B cell (primary cell): Measurements from ENCODE around the gene STEAP1B. TPM values are rescaled to one million over a fixed set of nuclear protein-coding genes. Genes with fewer than 3 reads are reported as not detected.

Source experiments
- ATAC-seq: fragments of 200-7000 bp; cut with Tn5 transposase; one replicate; pipeline ENCODE4 v1.10.0; 2021; ENCODE audit warnings: low read depth, mild to moderate bottlenecking, moderate number of reproducible peaks, moderate library complexity
- CTCF ChIA-PET: fragments of 350-600 bp; sonication (Branson Sonifier 250); formaldehyde crosslinking; loops from one replicate; lab custom pipeline; 2021; ENCODE audit warnings: antibody characterized with exemption, inconsistent platforms; lab: Charles Lee
- POLR2A ChIA-PET: fragments of 350-600 bp; sonication (Branson Sonifier 250); formaldehyde crosslinking; loops from one replicate; lab custom pipeline; 2021; ENCODE audit warnings: antibody characterized with exemption; lab: Charles Lee
- DNase-seq: peaks from one replicate; pipeline ENCODE4 v3.0.0; 2013
- H2AFZ ChIP-seq: 2 replicates; pipeline ENCODE4 v1.6.1; 2012; ENCODE audit warnings: mild to moderate bottlenecking, low read depth, low read length; ENCODE audit not compliant: insufficient read depth, poor library complexity, severe bottlenecking
- H3K27ac ChIP-seq, 2 donors: 1 replicate in 1 of 2; 2 replicates in 1 of 2; pipeline ENCODE4 v1.5.1; 2012 to 2013; ENCODE audit warnings: low read length in 2 of 2, mild to moderate bottlenecking in 2 of 2, moderate library complexity in 1 of 2
- H3K27me3 ChIP-seq, 4 experiments: fragments of 200-600 bp in 1 of 4; sonication (generic) in 1 of 4; replicated peaks in 1 of 4; 1 replicate in 2 of 4; 2 replicates in 2 of 4; pipeline versions ENCODE4 v1.6.1 to v1.7.0; 2013 to 2016; ENCODE audit warnings: low read length in 3 of 4, mild to moderate bottlenecking in 2 of 4, mixed read lengths in 1 of 4, moderate library complexity in 1 of 4; ENCODE audit not compliant: insufficient read depth in 4 of 4, control insufficient read depth in 3 of 4; ENCODE audit errors: control extremely low read depth in 1 of 4
- H3K36me3 ChIP-seq, 2 experiments: replicated peaks in 1 of 2; 1 replicate in 1 of 2; 2 replicates in 1 of 2; pipeline versions ENCODE4 v1.6.1 to v1.7.1; 2013; ENCODE audit warnings: low read length in 1 of 2; ENCODE audit not compliant: insufficient read depth in 2 of 2, control insufficient read depth in 1 of 2; ENCODE audit errors: control extremely low read depth in 1 of 2, extremely low read depth in 1 of 2
- H3K4me1 ChIP-seq, 2 donors: fragments of 200-600 bp in 1 of 2; sonication (generic) in 1 of 2; 1 replicate in 1 of 2; 2 replicates in 1 of 2; pipeline versions ENCODE4 v1.5.1 to v1.6.1; 2013 to 2017; ENCODE audit warnings: low read length in 2 of 2; ENCODE audit not compliant: control insufficient read depth in 2 of 2, insufficient read depth in 2 of 2
- H3K4me2 ChIP-seq: replicated peaks from 2 replicates; pipeline ENCODE3; 2012; ENCODE audit warnings: mild to moderate bottlenecking, low read depth, low read length; ENCODE audit not compliant: poor library complexity, severe bottlenecking
- H3K4me3 ChIP-seq, 5 experiments: fragments of 200-600 bp in 1 of 5; sonication (generic) in 1 of 5; 1 replicate in 3 of 5; 2 replicates in 2 of 5; pipeline versions ENCODE4 v1.5.1 to v1.7.0; 2011 to 2016; ENCODE audit warnings: low read length in 4 of 5, mild to moderate bottlenecking in 4 of 5, low read depth in 2 of 5, control low read depth in 1 of 5, moderate library complexity in 1 of 5; ENCODE audit not compliant: insufficient read depth in 1 of 5; ENCODE audit errors: control extremely low read depth in 1 of 5, extremely low read depth in 1 of 5
- H3K79me2 ChIP-seq: fragments of 200-600 bp; sonication (generic); one replicate; pipeline ENCODE4 v1.6.0; 2016; ENCODE audit warnings: low read length; ENCODE audit not compliant: control insufficient read depth, insufficient read depth
- H3K9ac ChIP-seq: fragments of 200-600 bp; sonication (generic); 2 replicates; pipeline ENCODE4 v1.6.1; 2017; ENCODE audit warnings: mild to moderate bottlenecking, low read length, moderate library complexity
- H3K9me3 ChIP-seq, 3 donors: one replicate each; pipeline versions ENCODE4 v1.6.1 to v1.7.1; 2013; ENCODE audit warnings: low read length in 2 of 3; ENCODE audit not compliant: control insufficient read depth in 2 of 3, insufficient read depth in 1 of 3; ENCODE audit errors: control extremely low read depth in 1 of 3
- H4K20me1 ChIP-seq: 2 replicates; pipeline ENCODE4 v1.6.0; 2012; ENCODE audit warnings: mild to moderate bottlenecking, low read length; ENCODE audit not compliant: insufficient read depth, control insufficient read depth, poor library complexity, severe bottlenecking
- H3K27ac Mint-ChIP-seq: one replicate; pipeline ENCODE4 v1.8.0; 2021; ENCODE audit warnings: mixed read lengths
- H3K27me3 Mint-ChIP-seq: one replicate; pipeline ENCODE4 v1.8.0; 2021; ENCODE audit warnings: mixed read lengths
- H3K4me1 Mint-ChIP-seq: one replicate; pipeline ENCODE4 v1.8.0; 2021; ENCODE audit warnings: mixed read lengths
- H3K4me3 Mint-ChIP-seq: one replicate; pipeline ENCODE4 v1.8.0; 2021; ENCODE audit warnings: mixed read lengths
- H3K9me3 Mint-ChIP-seq: one replicate; pipeline ENCODE4 v1.8.0; 2022; ENCODE audit warnings: mixed read lengths; ENCODE audit not compliant: insufficient read depth
- EZH2 ChIP-seq: IDR thresholded peaks from 2 replicates; pipeline ENCODE4 v1.6.1; 2012; ENCODE audit warnings: borderline replicate concordance, low read depth, mild to moderate bottlenecking, moderate library complexity, low read length; ENCODE audit not compliant: insufficient read depth, poor library complexity, severe bottlenecking
- WGBS: methylation state at CpG from one replicate; pipeline ENCODE4 v1.1.5; 2013; ENCODE audit warnings: missing lambda C conversion rate; ENCODE audit not compliant: insufficient coverage; 5-methylcytosine and 5-hydroxymethylcytosine counted together
- intact Hi-C: fragments of 100-400 bp; cut with micrococcal nuclease; formaldehyde crosslinking; loops from one replicate; pipeline ENCODE4 v1.10.0; 2022
- polyA plus RNA-seq: library from polyadenylated mRNA; depleted of rRNA; stranded (reverse); fragments of >200 nt; gene quantifications from 2 replicates; pipeline ENCODE4 v1.2.3, GENCODE V29; 2012
- total RNA-seq, 2 donors: library from RNA; stranded (reverse); fragments of 120-200 nt in 1 of 2; gene quantifications; 1 replicate in 1 of 2; 2 replicates in 1 of 2; pipeline versions ENCODE4 v1.2.3 to v1.2.4, GENCODE V29; 2013 to 2022
- TF ChIP-seq, protein P1 (sequence below): fragments of 200-600 bp; IDR thresholded peaks from one replicate; pipeline ENCODE4 v1.8.0; 2022; ENCODE audit warnings: antibody characterized with exemption, mild to moderate bottlenecking

Gene STEAP1B
- total and polyA plus RNA-seq, 2 donors (not counting 1 experiment from before 2014, with no cell fraction given), result 8.8 to 24.7 TPM

DNA sequence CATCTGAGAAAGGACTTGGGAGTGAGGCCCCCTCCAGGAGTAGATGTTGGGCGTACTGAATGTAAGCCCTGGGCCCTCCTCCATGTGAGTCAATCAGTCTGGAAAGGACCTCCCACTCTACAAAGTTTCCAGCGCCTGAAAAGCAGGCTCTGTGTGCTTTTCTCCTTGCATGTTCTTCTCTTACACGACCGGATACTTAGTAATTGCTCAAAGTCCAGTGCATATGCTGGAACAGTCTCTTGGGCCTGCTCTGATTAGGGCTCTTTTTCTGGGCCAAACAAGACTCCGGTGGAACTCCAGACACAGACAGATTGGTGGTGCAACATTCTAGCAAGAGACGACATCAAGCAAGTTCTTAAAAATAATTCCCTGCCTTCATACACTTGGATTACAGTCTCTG is 104.8 kb downstream of the STEAP1B start:
- POLR2A ChIA-PET, result no interaction called here

GRCh38 chr7:22394739-22395138 is 105.2 kb downstream of the STEAP1B start:
- H3K9me3 ChIP-seq, result no peaks in the 10 kb centered on the region
- no peaks in the 10 kb centered on the region for H3K4me1 ChIP-seq
- no peak overlapping the region for H3K4me2 ChIP-seq
- WGBS, result 82% methylated on average over 3 of the region's 3 CpGs
- no peak overlapping the region for H3K27ac ChIP-seq
- no peak overlapping the region for H3K27ac Mint-ChIP-seq
- no peak overlapping the region for H2AFZ ChIP-seq
- H3K36me3 ChIP-seq, result no peaks in the 10 kb centered on the region
- POLR2A ChIA-PET, result no interaction called here
- H4K20me1 ChIP-seq, result no peaks in the 10 kb centered on the region
- ATAC-seq (no peak), DNase-seq (no peak)
- no peaks in the 10 kb centered on the region for H3K27me3 ChIP-seq
- no peak for TF ChIP-seq EZH2
- TF ChIP-seq, protein P1, sequence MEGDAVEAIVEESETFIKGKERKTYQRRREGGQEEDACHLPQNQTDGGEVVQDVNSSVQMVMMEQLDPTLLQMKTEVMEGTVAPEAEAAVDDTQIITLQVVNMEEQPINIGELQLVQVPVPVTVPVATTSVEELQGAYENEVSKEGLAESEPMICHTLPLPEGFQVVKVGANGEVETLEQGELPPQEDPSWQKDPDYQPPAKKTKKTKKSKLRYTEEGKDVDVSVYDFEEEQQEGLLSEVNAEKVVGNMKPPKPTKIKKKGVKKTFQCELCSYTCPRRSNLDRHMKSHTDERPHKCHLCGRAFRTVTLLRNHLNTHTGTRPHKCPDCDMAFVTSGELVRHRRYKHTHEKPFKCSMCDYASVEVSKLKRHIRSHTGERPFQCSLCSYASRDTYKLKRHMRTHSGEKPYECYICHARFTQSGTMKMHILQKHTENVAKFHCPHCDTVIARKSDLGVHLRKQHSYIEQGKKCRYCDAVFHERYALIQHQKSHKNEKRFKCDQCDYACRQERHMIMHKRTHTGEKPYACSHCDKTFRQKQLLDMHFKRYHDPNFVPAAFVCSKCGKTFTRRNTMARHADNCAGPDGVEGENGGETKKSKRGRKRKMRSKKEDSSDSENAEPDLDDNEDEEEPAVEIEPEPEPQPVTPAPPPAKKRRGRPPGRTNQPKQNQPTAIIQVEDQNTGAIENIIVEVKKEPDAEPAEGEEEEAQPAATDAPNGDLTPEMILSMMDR, result no peak
- no peaks in the 10 kb centered on the region for H3K9me3 Mint-ChIP-seq
- peaks cover 14% of the 10 kb centered on the region for H3K27me3 Mint-ChIP-seq
- no peaks in the 10 kb centered on the region for H3K79me2 ChIP-seq
- peaks cover 4% of the 10 kb centered on the region for H3K4me1 Mint-ChIP-seq
- intact Hi-C loops, result no loop called here
- CTCF ChIA-PET, result no interaction called here
- H3K4me3 Mint-ChIP-seq, result no peak overlapping the region
- no peak overlapping the region for H3K9ac ChIP-seq
- H3K4me3 ChIP-seq, result no peak overlapping the region

More for the DNA sequence above, 104.8 kb downstream of the STEAP1B start:
- Histone ChIP-seq H4K20me1 (no peaks in the 10 kb centered on the region), H3K9ac (no peak overlapping the region), H3K79me2 (no peaks in the 10 kb centered on the region), H3K4me1 (no peaks in the 10 kb centered on the region), H3K4me2 (no peak overlapping the region), H2AFZ (no peak overlapping the region), H3K36me3 (no peaks in the 10 kb centered on the region), H3K9me3 (no peaks in the 10 kb centered on the region), H3K27ac (no peak overlapping the region), H3K4me3 (no peak overlapping the region), H3K27me3 (no peaks in the 10 kb centered on the region)
- Mint-ChIP-seq H3K4me3 (no peak overlapping the region), H3K27me3 (peaks cover 14% of the 10 kb centered on the region), H3K4me1 (peaks cover 4% of the 10 kb centered on the region), H3K27ac (no peak overlapping the region), H3K9me3 (no peaks in the 10 kb centered on the region)
- no peak for TF ChIP-seq EZH2
- TF ChIP-seq, protein P1, result no peak
- no CpG with 5 or more reads among the region's 6 CpGs for WGBS
- intact Hi-C loops, result no loop called here
- DNase-seq, result no peak
- no peak for ATAC-seq
- CTCF ChIA-PET, result no interaction called here
